IMR-90 (cell line): ENCODE measurements around the gene KLC1. TPM values are rescaled to one million over a fixed set of nuclear protein-coding genes. Genes with fewer than 3 reads are reported as not detected.

Experiments
- ATAC-seq: fragments of 200-7000 bp; cut with Tn5 transposase; 2 replicates; pipeline ENCODE4 v1.9.1; 2020; ENCODE audit warnings: low read depth, mild to moderate bottlenecking, moderate library complexity
- BruUV-seq: library from RNA; stranded (reverse); fragments of 400-500 nt; replicated peaks from 2 replicates; lab custom pipeline; 2021; lab: Mats Ljungman, UMichigan
- CTCF ChIA-PET: fragments of 300-600 bp; formaldehyde crosslinking; extraction: SDS; loops from one replicate; lab custom pipeline; 2021; ENCODE audit warnings: antibody characterized with exemption; lab: Yijun Ruan, JAX
- POLR2A ChIA-PET: fragments of 300-600 bp; sonication (Branson Sonifier 250); formaldehyde crosslinking; loops from one replicate; lab custom pipeline; 2022; ENCODE audit warnings: antibody characterized with exemption; ENCODE audit not compliant: unreplicated experiment; lab: Charles Lee
- DNase-seq: peaks from one replicate; pipeline ENCODE4 v3.0.0; 2013
- H2AFZ ChIP-seq: replicated peaks from 2 replicates; pipeline ENCODE3; 2013; ENCODE audit warnings: low read length, mild to moderate bottlenecking; ENCODE audit not compliant: poor library complexity
- H2AK5ac ChIP-seq: 2 replicates; pipeline ENCODE4 v1.6.1; 2013; ENCODE audit warnings: low read depth, low read length, inconsistent platforms
- H2AK9ac ChIP-seq: replicated peaks from 2 replicates; pipeline ENCODE3; 2013; ENCODE audit warnings: mild to moderate bottlenecking, low read depth, low read length, moderate library complexity; ENCODE audit not compliant: poor library complexity
- H2BK120ac ChIP-seq: 2 replicates; pipeline ENCODE4 v1.6.1; 2013; ENCODE audit warnings: low read depth, low read length, inconsistent platforms
- H2BK15ac ChIP-seq: 3 replicates; pipeline ENCODE4 v1.6.1; 2013; ENCODE audit warnings: low read depth, low read length, inconsistent platforms
- H2BK20ac ChIP-seq: 2 replicates; pipeline ENCODE4 v1.6.1; 2013; ENCODE audit warnings: low read depth, mild to moderate bottlenecking, inconsistent platforms, low read length, moderate library complexity
- H2BK5ac ChIP-seq: 2 replicates; pipeline ENCODE4 v1.6.1; 2013; ENCODE audit warnings: mild to moderate bottlenecking, low read depth, low read length, inconsistent platforms; ENCODE audit not compliant: poor library complexity, severe bottlenecking
- H3K14ac ChIP-seq: replicated peaks from 2 replicates; pipeline ENCODE4 v1.6.1; 2013; ENCODE audit warnings: low read depth, low read length, inconsistent platforms
- H3K18ac ChIP-seq: 2 replicates; pipeline ENCODE4 v1.6.1; 2013; ENCODE audit warnings: low read depth, low read length, control low read depth
- H3K23ac ChIP-seq: 2 replicates; pipeline ENCODE4 v1.6.1; 2013; ENCODE audit warnings: low read depth, low read length, inconsistent platforms
- H3K27ac ChIP-seq: 2 replicates; pipeline ENCODE4 v1.5.1; 2013; ENCODE audit warnings: mild to moderate bottlenecking, control low read depth, low read length; ENCODE audit not compliant: insufficient read depth
- H3K27me3 ChIP-seq: 2 replicates; pipeline ENCODE4 v1.6.1; 2013; ENCODE audit warnings: low read length; ENCODE audit not compliant: control insufficient read depth, insufficient read depth
- H3K36me3 ChIP-seq: 2 replicates; pipeline ENCODE4 v1.6.1; 2013; ENCODE audit warnings: low read length, mixed read lengths; ENCODE audit not compliant: control insufficient read depth, insufficient read depth
- H3K4ac ChIP-seq: 2 replicates; pipeline ENCODE4 v1.6.1; 2013; ENCODE audit warnings: low read depth, low read length, inconsistent platforms
- H3K4me1 ChIP-seq: 2 replicates; pipeline ENCODE4 v1.6.1; 2013; ENCODE audit warnings: low read length, mixed read lengths; ENCODE audit not compliant: control insufficient read depth, insufficient read depth
- H3K4me2 ChIP-seq: 2 replicates; pipeline ENCODE4 v1.6.1; 2013; ENCODE audit warnings: low read depth, mild to moderate bottlenecking, control low read depth, low read length, moderate library complexity
- H3K4me3 ChIP-seq: 2 replicates; pipeline ENCODE4 v1.5.1; 2013; ENCODE audit warnings: low read depth, mild to moderate bottlenecking, control low read depth, low read length, moderate library complexity; ENCODE audit not compliant: insufficient read depth
- H3K56ac ChIP-seq: 2 replicates; pipeline ENCODE4 v1.6.1; 2013; ENCODE audit warnings: low read length, inconsistent platforms; ENCODE audit not compliant: insufficient read depth; ENCODE audit errors: extremely low read depth
- H3K79me1 ChIP-seq, 2 experiments: 2 replicates each; pipeline ENCODE4 v1.6.1; 2013; ENCODE audit warnings: low read length in 2 of 2, inconsistent platforms in 1 of 2, low read depth in 1 of 2
- H3K9ac ChIP-seq: 2 replicates; pipeline ENCODE4 v1.6.1; 2013; ENCODE audit warnings: low read depth, low read length, control low read depth
- H3K9me1 ChIP-seq: 2 replicates; pipeline ENCODE4 v1.6.1; 2013; ENCODE audit warnings: low read length, inconsistent platforms; ENCODE audit not compliant: insufficient read depth
- H3K9me3 ChIP-seq: 2 replicates; pipeline ENCODE4 v1.6.1; 2013; ENCODE audit warnings: low read length; ENCODE audit not compliant: control insufficient read depth, insufficient read depth
- H4K20me1 ChIP-seq: 2 replicates; pipeline ENCODE4 v1.6.1; 2013; ENCODE audit warnings: low read length, inconsistent platforms; ENCODE audit not compliant: insufficient read depth
- H4K5ac ChIP-seq: 2 replicates; pipeline ENCODE4 v1.6.1; 2013; ENCODE audit warnings: mild to moderate bottlenecking, low read depth, low read length, control low read depth
- H4K8ac ChIP-seq, 2 experiments: 2 replicates each; pipeline ENCODE4 v1.6.1; 2013; ENCODE audit warnings: low read depth in 2 of 2, low read length in 2 of 2, control low read depth in 1 of 2, inconsistent platforms in 1 of 2
- H4K91ac ChIP-seq: 2 replicates; pipeline ENCODE4 v1.6.1; 2013; ENCODE audit warnings: low read depth, low read length, inconsistent platforms; ENCODE audit not compliant: insufficient read depth
- BHLHE40 ChIP-seq: fragments of 150-350 bp; IDR thresholded peaks from 2 replicates; pipeline ENCODE4 v1.6.1; 2016; ENCODE audit warnings: mild to moderate bottlenecking, low read depth, low read length
- CEBPB ChIP-seq: IDR thresholded peaks from 2 replicates; pipeline ENCODE4 v1.6.1; 2012; ENCODE audit warnings: low read depth, low read length, improper control_type of control experiment
- NFE2L2 ChIP-seq: fragments of 150-350 bp; IDR thresholded peaks from 2 replicates; pipeline ENCODE4 v1.6.1; 2016; ENCODE audit warnings: low read depth, mild to moderate bottlenecking, low read length
- WGBS, 2 experiments: methylation state at CpG; one replicate each; pipeline versions ENCODE4 v1.1.5 to v1.1.7; 2013; ENCODE audit warnings: missing lambda C conversion rate in 2 of 2; ENCODE audit not compliant: insufficient read length in 1 of 2; ENCODE audit errors: extremely low coverage in 2 of 2; 5-methylcytosine and 5-hydroxymethylcytosine counted together
- dilution Hi-C: fragments of 300-500 bp; cut with HindIII; formaldehyde crosslinking; loops from one replicate; pipeline ENCODE4 v1.14.3; 2018; ENCODE audit warnings: low sequenced_read_pairs; ENCODE audit not compliant: unreplicated experiment
- in situ Hi-C: fragments of 300-500 bp; cut with MboI; formaldehyde crosslinking; loops from 3 replicates; pipeline ENCODE4 v1.14.3; 2019; ENCODE audit warnings: low sequenced_read_pairs, inconsistent platforms, mixed read lengths
- intact Hi-C: fragments of 100-400 bp; cut with micrococcal nuclease; formaldehyde crosslinking; loops from 2 replicates; pipeline ENCODE4 v1.10.0; 2022
- polyA plus RNA-seq, 3 experiments: library from polyadenylated mRNA; depleted of rRNA; stranded (reverse); fragments of >200 nt; gene quantifications; 2 replicates each; pipeline ENCODE4 v1.2.3, GENCODE V29; 2012; ENCODE audit warnings: low replicate concordance in 1 of 3
- total RNA-seq: library from RNA; depleted of rRNA; stranded (reverse); fragments of >200 nt; gene quantifications from 2 replicates; pipeline ENCODE4 v1.2.3, GENCODE V29; 2012
- TF ChIP-seq, protein P1 (sequence below): fragments of 150-350 bp; IDR thresholded peaks from 2 replicates; pipeline ENCODE4 v1.6.1; 2016; ENCODE audit warnings: low read depth, mild to moderate bottlenecking, low read length, moderate library complexity, borderline replicate concordance

Gene KLC1
- total and polyA plus RNA-seq, 2 of the 4 experiments (the other 2 are of a cell fraction), result 101 to 157 TPM

DNA sequence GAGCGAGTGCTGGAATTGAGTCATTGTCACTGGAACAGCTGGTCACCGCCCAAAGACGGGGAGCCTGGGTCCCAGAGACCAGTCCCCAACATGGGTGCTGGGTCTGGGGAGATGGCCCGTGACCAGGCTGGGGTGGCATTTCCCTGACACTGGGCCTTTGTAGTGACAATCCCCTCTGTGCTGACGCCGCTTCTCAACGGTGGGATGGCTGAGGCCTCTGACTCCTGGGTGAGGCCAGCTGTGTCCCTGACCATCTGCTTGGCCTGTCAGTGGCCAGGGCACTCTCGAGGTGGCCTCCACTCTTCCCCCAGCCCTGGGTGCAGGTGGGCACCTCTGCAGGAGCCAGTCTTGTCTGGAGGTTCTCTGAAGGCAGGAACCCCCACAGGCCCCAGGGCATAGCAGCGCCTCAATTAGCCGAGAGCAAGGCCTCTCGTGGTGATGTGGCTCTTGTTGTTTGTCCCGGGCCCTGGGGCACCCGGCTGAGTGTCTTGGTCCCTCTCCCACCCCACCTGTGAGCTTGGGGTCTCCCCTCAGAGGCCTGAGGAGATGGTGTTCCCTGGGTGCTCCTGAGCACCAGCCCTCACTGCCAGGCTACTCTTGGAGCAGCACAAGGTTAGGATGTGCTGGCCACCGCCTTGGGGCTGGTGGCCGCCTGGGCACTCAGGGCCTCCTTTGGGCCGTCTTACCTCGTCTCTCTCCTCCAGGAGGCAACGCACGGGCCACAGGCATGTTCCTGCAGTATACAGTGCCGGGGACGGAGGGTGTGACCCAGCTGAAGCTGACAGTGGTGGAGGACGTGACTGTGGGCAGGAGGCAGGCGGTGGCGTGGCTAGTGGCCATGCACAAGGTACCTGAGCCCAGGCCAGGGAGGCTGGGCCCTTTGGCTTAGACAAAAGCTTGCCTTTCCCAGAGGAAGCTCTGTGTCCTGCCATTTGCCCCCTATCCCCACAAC, 103.2 kb downstream of the KLC1 start:
- Histone ChIP-seq H4K20me1 (peaks cover 9% of the 10 kb centered on the region), H3K4me3 (no peak overlapping the region), H3K79me1 (peaks cover 0 to 8% of the 10 kb centered on the region in 2 experiments; a peak in 2 of 4 replicates), H3K4ac (no peak overlapping the region), H3K56ac (no peak overlapping the region), H3K9me3 (no peaks in the 10 kb centered on the region), H3K23ac (no peak overlapping the region), H4K5ac (no peak overlapping the region), H3K14ac (no peak overlapping the region), H2AFZ (no peak overlapping the region), H4K8ac (no peak overlapping the region), H3K9ac (no peak overlapping the region), H2BK120ac (no peak overlapping the region), H3K27me3 (no peaks in the 10 kb centered on the region), H2AK9ac (no peak overlapping the region), H3K36me3 (peaks cover 54% of the 10 kb centered on the region), H2BK5ac (no peak overlapping the region), H3K18ac (no peak overlapping the region), H2BK15ac (no peak overlapping the region), H4K91ac (no peak overlapping the region), H3K27ac (no peak overlapping the region), H2BK20ac (no peak overlapping the region), H3K4me1 (no peaks in the 10 kb centered on the region), H2AK5ac (no peak overlapping the region), H3K4me2 (no peak overlapping the region), H3K9me1 (no peaks in the 10 kb centered on the region)
- DNase-seq (no peak), ATAC-seq (no peak)
- in situ Hi-C loops, result no loop called here
- dilution Hi-C loops, result no loop called here
- 92% methylated on average over 13 of the region's 24 CpGs; no CpG with 5 or more reads in 1 of the 2 experiments for WGBS, 2 experiments
- no peak for TF ChIP-seq NFE2L2
- TF ChIP-seq CEBPB, result no peak
- TF ChIP-seq, protein P1, sequence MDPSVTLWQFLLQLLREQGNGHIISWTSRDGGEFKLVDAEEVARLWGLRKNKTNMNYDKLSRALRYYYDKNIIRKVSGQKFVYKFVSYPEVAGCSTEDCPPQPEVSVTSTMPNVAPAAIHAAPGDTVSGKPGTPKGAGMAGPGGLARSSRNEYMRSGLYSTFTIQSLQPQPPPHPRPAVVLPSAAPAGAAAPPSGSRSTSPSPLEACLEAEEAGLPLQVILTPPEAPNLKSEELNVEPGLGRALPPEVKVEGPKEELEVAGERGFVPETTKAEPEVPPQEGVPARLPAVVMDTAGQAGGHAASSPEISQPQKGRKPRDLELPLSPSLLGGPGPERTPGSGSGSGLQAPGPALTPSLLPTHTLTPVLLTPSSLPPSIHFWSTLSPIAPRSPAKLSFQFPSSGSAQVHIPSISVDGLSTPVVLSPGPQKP, result no peak
- TF ChIP-seq BHLHE40, result no peak
- CTCF ChIA-PET, result no interaction called here
- intact Hi-C loops, result no loop called here
- POLR2A ChIA-PET, result no interaction called here
- BruUV-seq, result no TSS peak
